SU-DHL-6 (cell line): ENCODE measurements around the gene RPS16.

Experiments used
- EZH2phosphoT487 ChIP-seq: fragments of 200-600 bp; sonication (generic), shearing (Covaris generic); conservative IDR thresholded peaks from 2 replicates; pipeline ENCODE4 v1.6.1; 2018; ENCODE audit warnings: mild to moderate bottlenecking, antibody characterized with exemption, low read length, moderate library complexity, mixed read lengths
- TF ChIP-seq, protein P1 (sequence below): fragments of 200-600 bp; sonication (generic); IDR thresholded peaks from one replicate; pipeline ENCODE4 v1.5.1; 2017; ENCODE audit warnings: antibody characterized with exemption, mild to moderate bottlenecking, low read length, moderate library complexity; ENCODE audit not compliant: insufficient read depth, poor library complexity, severe bottlenecking

DNA sequence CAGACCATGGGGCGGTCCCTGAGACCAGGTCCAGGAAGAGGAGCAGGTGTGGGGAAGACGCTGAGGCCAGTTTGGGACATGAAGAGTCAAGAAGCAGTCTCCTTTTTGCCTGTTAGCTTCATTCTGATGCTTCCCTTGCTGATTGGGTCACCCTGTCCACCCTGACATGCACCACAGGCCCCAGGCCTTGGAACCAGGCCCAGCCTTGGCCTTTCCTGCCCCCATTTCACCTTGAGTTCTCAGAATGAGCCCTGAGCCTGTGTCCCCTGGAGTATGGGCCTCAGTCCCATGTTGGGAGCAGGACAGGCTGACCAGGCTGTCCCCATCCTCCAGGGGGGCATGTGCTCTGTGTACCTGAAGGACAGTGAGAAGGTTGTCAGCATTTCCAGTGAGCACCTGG is 40.0 kb upstream of the RPS16 start:
- TF ChIP-seq, protein P1, sequence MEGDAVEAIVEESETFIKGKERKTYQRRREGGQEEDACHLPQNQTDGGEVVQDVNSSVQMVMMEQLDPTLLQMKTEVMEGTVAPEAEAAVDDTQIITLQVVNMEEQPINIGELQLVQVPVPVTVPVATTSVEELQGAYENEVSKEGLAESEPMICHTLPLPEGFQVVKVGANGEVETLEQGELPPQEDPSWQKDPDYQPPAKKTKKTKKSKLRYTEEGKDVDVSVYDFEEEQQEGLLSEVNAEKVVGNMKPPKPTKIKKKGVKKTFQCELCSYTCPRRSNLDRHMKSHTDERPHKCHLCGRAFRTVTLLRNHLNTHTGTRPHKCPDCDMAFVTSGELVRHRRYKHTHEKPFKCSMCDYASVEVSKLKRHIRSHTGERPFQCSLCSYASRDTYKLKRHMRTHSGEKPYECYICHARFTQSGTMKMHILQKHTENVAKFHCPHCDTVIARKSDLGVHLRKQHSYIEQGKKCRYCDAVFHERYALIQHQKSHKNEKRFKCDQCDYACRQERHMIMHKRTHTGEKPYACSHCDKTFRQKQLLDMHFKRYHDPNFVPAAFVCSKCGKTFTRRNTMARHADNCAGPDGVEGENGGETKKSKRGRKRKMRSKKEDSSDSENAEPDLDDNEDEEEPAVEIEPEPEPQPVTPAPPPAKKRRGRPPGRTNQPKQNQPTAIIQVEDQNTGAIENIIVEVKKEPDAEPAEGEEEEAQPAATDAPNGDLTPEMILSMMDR = no peak
- no peak for TF ChIP-seq EZH2phosphoT487
